Loucy (cell line): ENCODE results near the gene ADGRD2.

Experiments
- H2AFZ ChIP-seq: fragments of 200-600 bp; sonication (generic); 2 replicates; pipeline ENCODE4 v1.6.0; 2016; ENCODE audit warnings: antibody characterized with exemption, mild to moderate bottlenecking, low read length, moderate library complexity
- H3F3A ChIP-seq: fragments of 200-600 bp; 2 replicates; pipeline ENCODE4 v1.6.0; 2016; ENCODE audit warnings: antibody characterized with exemption, low read depth, mild to moderate bottlenecking
- H3K27me3 ChIP-seq: fragments of 200-600 bp; sonication (generic); 2 replicates; pipeline ENCODE4 v1.6.1; 2014; ENCODE audit warnings: low read length, mild to moderate bottlenecking; ENCODE audit not compliant: insufficient read depth, poor library complexity, severe bottlenecking
- H3K36me3 ChIP-seq: fragments of 200-600 bp; sonication (generic); 2 replicates; pipeline ENCODE4 v1.6.1; 2016; ENCODE audit warnings: low read length; ENCODE audit not compliant: insufficient read depth
- H3K4me1 ChIP-seq: fragments of 200-600 bp; sonication (generic); 2 replicates; pipeline ENCODE4 v1.5.1; 2014; ENCODE audit warnings: low read length, mild to moderate bottlenecking; ENCODE audit not compliant: insufficient read depth, poor library complexity, severe bottlenecking
- H3K4me2 ChIP-seq: fragments of 200-600 bp; sonication (generic); 2 replicates; pipeline ENCODE4 v1.6.0; 2014; ENCODE audit warnings: antibody characterized with exemption, low read length, low read depth, mild to moderate bottlenecking; ENCODE audit not compliant: poor library complexity, severe bottlenecking
- H3K4me3 ChIP-seq: fragments of 200-600 bp; sonication (generic); 2 replicates; pipeline ENCODE4 v1.5.1; 2014; ENCODE audit warnings: low read length, mild to moderate bottlenecking, mixed read lengths; ENCODE audit not compliant: poor library complexity, severe bottlenecking
- H3K79me2 ChIP-seq: fragments of 200-600 bp; sonication (generic); 2 replicates; pipeline ENCODE4 v1.6.1; 2014; ENCODE audit warnings: low read length; ENCODE audit not compliant: insufficient read depth
- H3K9ac ChIP-seq: fragments of 200-600 bp; sonication (generic); 2 replicates; pipeline ENCODE4 v1.6.0; 2014; ENCODE audit warnings: mild to moderate bottlenecking, low read depth, low read length, moderate library complexity; ENCODE audit not compliant: poor library complexity, severe bottlenecking
- H3K9me2 ChIP-seq: fragments of 200-600 bp; sonication (generic); replicated peaks from 2 replicates; pipeline ENCODE4 v1.6.1; 2016; ENCODE audit warnings: low read depth, low read length, mixed read lengths
- H3K9me3 ChIP-seq: fragments of 200-600 bp; sonication (generic); 2 replicates; pipeline ENCODE4 v1.6.1; 2014; ENCODE audit warnings: mild to moderate bottlenecking, antibody characterized with exemption, low read length, low read depth; ENCODE audit not compliant: insufficient read depth
- H4K20me1 ChIP-seq: fragments of 200-600 bp; sonication (generic); 2 replicates; pipeline ENCODE4 v1.6.0; 2014; ENCODE audit warnings: antibody characterized with exemption, low read length, mild to moderate bottlenecking; ENCODE audit not compliant: insufficient read depth, poor library complexity, severe bottlenecking
- EZH2phosphoT487 ChIP-seq: fragments of 200-600 bp; IDR thresholded peaks from 2 replicates; pipeline ENCODE4 v1.6.1; 2018; ENCODE audit warnings: antibody characterized with exemption, mild to moderate bottlenecking, moderate library complexity, borderline replicate concordance
- TF ChIP-seq, protein P1 (sequence below): fragments of 200-600 bp; sonication (generic); conservative IDR thresholded peaks from 2 replicates; pipeline ENCODE4 v1.5.1; 2014; ENCODE audit warnings: mild to moderate bottlenecking, antibody characterized with exemption, low read length

ADGRD2 gene

DNA sequence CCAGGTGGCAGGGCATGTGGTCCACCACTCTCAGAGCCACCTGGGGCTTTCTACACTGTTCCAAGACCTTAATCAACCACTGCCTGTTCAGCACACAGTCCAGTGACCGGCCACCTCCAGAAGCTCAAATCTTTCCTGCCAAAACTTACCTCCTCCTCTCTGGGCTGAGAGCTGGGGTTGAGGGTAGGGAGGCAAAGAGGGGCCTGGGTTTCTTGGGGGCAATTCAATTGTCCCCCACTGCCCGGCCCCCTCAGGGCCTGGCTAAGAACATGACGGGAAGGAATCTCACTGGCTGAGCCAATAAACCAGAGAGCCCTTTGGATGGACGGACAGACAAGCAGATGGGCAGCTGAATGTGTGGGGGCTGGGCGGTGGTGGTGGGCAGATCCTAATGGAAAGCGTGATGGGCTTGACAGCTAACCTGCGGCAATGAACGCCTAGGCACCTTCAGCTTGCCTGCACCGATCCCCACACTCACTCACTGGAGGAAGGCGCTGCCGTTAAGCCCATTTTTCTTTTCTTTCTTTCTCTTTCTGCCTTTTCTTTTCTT lies 51.6 kb downstream of the ADGRD2 start:
- H3K27me3 ChIP-seq = no peaks in the 10 kb centered on the region

DNA sequence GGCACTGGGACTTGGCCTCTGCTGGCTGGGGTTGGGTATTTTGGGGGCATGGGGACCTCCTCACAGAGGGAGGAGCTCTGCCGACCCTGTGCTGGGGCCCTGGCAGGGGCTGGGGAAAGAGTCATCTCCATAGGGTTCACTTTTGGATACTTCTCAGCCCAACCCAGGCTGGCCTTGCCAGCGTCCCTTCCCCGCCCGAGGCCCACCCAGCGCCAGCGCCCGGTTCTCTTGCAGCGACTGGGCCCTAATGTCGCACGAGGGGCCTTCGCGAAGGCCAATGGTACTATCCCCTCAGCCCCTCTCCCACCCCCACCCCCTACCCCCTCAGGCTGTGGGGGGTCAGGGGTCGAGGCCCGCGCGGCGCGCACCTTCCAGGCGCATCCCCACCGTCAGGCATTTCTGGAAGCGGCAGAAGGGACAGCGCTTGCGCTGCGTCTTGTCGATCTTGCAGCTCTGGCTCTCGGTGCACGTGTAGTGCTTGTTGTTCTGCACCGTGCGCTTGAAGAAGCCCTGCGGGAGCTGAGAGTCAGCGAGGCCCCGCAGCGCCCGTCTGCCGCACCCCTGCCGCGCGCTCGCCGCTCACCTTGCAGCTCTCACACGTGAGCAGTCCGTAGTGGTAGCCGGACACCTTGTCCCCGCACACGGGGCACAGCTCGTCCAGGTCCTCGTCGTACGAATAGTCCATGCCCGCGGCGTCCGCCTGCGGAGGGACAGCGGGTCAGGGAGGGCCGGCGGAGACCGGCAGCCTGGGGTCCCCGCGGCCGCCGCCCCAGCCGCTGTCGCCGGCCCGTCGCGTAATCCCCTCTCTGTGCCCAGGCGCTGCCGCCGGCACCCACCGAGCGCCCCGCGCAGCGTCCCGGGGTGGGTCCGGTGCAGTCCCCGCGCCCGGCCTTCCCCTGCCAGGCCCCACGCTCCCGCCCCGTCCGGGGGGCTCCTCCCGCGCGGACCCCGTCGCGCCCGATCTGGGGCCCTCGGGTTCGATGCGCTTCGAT lies 52.8 kb downstream of the ADGRD2 start:
- no peak overlapping the region for H3K9ac ChIP-seq
- no peaks in the 10 kb centered on the region for H3K36me3 ChIP-seq
- no peaks in the 10 kb centered on the region for H3F3A ChIP-seq
- H4K20me1 ChIP-seq = no peaks in the 10 kb centered on the region
- no peak overlapping the region for H2AFZ ChIP-seq
- no peak for TF ChIP-seq EZH2phosphoT487
- TF ChIP-seq, protein P1, sequence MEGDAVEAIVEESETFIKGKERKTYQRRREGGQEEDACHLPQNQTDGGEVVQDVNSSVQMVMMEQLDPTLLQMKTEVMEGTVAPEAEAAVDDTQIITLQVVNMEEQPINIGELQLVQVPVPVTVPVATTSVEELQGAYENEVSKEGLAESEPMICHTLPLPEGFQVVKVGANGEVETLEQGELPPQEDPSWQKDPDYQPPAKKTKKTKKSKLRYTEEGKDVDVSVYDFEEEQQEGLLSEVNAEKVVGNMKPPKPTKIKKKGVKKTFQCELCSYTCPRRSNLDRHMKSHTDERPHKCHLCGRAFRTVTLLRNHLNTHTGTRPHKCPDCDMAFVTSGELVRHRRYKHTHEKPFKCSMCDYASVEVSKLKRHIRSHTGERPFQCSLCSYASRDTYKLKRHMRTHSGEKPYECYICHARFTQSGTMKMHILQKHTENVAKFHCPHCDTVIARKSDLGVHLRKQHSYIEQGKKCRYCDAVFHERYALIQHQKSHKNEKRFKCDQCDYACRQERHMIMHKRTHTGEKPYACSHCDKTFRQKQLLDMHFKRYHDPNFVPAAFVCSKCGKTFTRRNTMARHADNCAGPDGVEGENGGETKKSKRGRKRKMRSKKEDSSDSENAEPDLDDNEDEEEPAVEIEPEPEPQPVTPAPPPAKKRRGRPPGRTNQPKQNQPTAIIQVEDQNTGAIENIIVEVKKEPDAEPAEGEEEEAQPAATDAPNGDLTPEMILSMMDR = no peak
- H3K79me2 ChIP-seq = no peaks in the 10 kb centered on the region
- no peaks in the 10 kb centered on the region for H3K4me1 ChIP-seq
- no peak overlapping the region for H3K4me2 ChIP-seq
- H3K27me3 ChIP-seq = no peaks in the 10 kb centered on the region
- H3K9me2 ChIP-seq = no peaks in the 10 kb centered on the region
- H3K9me3 ChIP-seq = no peaks in the 10 kb centered on the region
- no peak overlapping the region for H3K4me3 ChIP-seq

More for the DNA sequence above, 51.6 kb downstream of the ADGRD2 start:
- Histone ChIP-seq H3K9me2 (no peaks in the 10 kb centered on the region), H3F3A (no peaks in the 10 kb centered on the region), H3K9me3 (no peaks in the 10 kb centered on the region), H3K36me3 (no peaks in the 10 kb centered on the region), H4K20me1 (no peaks in the 10 kb centered on the region), H3K4me3 (no peak overlapping the region), H2AFZ (no peak overlapping the region), H3K9ac (no peak overlapping the region), H3K79me2 (no peaks in the 10 kb centered on the region), H3K4me1 (no peaks in the 10 kb centered on the region), H3K4me2 (no peak overlapping the region)
- TF ChIP-seq, protein P1 = no peak

DNA sequence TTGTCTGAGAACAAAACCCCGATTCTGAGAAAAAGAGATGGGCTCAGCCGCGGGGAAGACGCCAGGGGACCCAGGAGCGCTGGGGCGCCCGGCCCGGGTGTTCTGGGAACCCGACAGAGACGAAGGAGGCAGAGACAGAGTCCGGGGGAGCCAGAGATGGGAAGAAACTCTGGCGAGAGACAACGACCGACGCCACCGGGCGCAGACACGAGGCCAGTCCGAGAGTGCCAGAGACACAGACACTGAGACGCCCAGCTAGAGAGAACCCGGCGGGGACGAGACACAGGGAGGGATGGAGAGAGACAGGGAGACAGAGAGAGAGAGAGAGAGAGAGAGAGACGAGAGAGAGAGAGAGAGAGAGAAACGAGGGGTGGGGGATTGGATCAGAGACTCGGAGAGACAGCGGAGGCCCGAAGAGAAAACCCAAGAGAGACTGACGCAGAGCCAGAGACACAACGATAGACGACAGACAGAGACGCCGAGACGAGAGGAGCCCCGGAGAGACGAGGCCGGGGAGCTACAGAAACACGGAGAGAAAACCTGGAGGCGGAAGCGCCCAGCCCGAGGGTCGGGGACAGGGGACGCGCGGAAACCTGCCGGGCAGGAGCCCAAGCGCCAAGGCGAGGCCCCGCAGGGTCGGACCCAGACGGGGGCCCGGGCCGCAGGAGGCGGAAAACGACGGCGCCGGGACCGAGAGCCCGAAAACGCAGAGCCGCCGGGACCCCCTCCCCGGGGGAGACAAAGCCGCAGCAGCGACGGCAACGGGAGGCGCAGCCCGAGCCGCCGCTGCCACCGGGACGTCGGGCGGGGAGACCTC lies 53.7 kb downstream of the ADGRD2 start:
- Histone ChIP-seq H3K4me1 (no peaks in the 10 kb centered on the region), H4K20me1 (no peaks in the 10 kb centered on the region), H3K9me2 (no peaks in the 10 kb centered on the region), H2AFZ (no peak overlapping the region), H3K9ac (no peak overlapping the region), H3K36me3 (no peaks in the 10 kb centered on the region), H3K27me3 (no peaks in the 10 kb centered on the region), H3K4me2 (no peak overlapping the region), H3F3A (no peaks in the 10 kb centered on the region), H3K4me3 (no peak overlapping the region), H3K79me2 (no peaks in the 10 kb centered on the region), H3K9me3 (no peaks in the 10 kb centered on the region)
- no peak for TF ChIP-seq EZH2phosphoT487
- TF ChIP-seq, protein P1 = no peak
